Measurements from ENCODE around the gene FAM32A.

FAM32A gene

GRCh38 chr19:16234552-16235445, 49.6 kb downstream of the FAM32A start:
- FAIRE-seq, result no peak
- TF ChIP-seq CTCF (IDR thresholded peaks at IDR 0.05; ENCODE audit: insufficient read depth, missing control alignments), result no peak
- no peak for DNase-seq (ENCODE audit: insufficient read length, low spot score)

GRCh38 chr19:16235811-16236652, 50.8 kb downstream of the FAM32A start:
- FAIRE-seq, result no peak
- DNase-seq (ENCODE audit: insufficient read length, low spot score), result no peak
- TF ChIP-seq CTCF (IDR thresholded peaks at IDR 0.05; ENCODE audit: insufficient read depth, missing control alignments), result no peak

Data from D721Med (cell line).